A673 (cell line): ENCODE data around the gene FSTL5.

ENCODE experiments used
- EZH2 ChIP-seq: fragments of 200-600 bp; sonication (generic); IDR thresholded peaks from 2 replicates; pipeline ENCODE4 v1.6.1; 2017; ENCODE audit warnings: borderline replicate concordance, low read depth, mild to moderate bottlenecking, mixed read lengths, antibody characterized with exemption, low read length; ENCODE audit not compliant: poor library complexity, severe bottlenecking
- TF ChIP-seq, protein P1 (sequence below): fragments of 300-800, 200-600 bp; sonication (generic); conservative IDR thresholded peaks from 2 replicates; pipeline ENCODE4 v1.5.1; 2017; ENCODE audit warnings: low read depth, mild to moderate bottlenecking, antibody characterized with exemption, low read length, moderate library complexity, mixed read lengths

DNA sequence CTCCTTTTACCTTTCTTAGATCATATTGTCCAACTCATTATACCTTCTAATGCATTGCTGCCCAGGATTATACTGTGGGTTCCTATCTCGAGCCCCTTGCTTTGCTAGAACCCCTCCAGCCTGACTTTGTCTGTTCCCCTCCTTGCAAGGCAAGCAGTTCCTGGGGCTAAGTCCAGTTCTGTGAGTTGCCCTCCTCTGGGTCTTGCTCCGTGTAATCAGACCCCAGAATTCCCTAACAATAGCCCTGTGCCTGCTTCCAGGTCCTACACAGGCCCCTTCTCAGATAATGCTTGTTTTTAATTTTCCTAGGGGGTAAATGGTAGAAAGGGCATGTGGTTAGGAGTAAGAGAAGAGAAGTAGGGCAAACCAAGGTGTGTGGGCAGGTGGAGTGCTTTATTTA, 145.9 kb downstream of the FSTL5 start:
- TF ChIP-seq, protein P1, sequence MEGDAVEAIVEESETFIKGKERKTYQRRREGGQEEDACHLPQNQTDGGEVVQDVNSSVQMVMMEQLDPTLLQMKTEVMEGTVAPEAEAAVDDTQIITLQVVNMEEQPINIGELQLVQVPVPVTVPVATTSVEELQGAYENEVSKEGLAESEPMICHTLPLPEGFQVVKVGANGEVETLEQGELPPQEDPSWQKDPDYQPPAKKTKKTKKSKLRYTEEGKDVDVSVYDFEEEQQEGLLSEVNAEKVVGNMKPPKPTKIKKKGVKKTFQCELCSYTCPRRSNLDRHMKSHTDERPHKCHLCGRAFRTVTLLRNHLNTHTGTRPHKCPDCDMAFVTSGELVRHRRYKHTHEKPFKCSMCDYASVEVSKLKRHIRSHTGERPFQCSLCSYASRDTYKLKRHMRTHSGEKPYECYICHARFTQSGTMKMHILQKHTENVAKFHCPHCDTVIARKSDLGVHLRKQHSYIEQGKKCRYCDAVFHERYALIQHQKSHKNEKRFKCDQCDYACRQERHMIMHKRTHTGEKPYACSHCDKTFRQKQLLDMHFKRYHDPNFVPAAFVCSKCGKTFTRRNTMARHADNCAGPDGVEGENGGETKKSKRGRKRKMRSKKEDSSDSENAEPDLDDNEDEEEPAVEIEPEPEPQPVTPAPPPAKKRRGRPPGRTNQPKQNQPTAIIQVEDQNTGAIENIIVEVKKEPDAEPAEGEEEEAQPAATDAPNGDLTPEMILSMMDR: no peak
- TF ChIP-seq EZH2: no peak
